ENCODE measurements around the gene NEO1. TPM values are rescaled to one million over a fixed set of nuclear protein-coding genes. Genes with fewer than 3 reads are reported as not detected.
A peak's percentile ranks its signal among the peaks of the same experiment; 100 is the strongest.

NEO1 gene
- total RNA-seq, 1 donor from 2014 or later: 30.3 TPM

- no peak for FAIRE-seq
- Histone ChIP-seq H3K27me3 (ENCODE audit: insufficient read depth, low read length) (peaks cover 12% of the 10 kb centered on the region), H4K20me1 (ENCODE audit: insufficient read depth, low read length) (no peaks in the 10 kb centered on the region), H2AFZ (ENCODE audit: low read depth, low read length) (no peak overlapping the region), H3K79me2 (ENCODE audit: insufficient read depth, low read length) (no peaks in the 10 kb centered on the region), H3K9me3 (ENCODE audit: insufficient read depth, low read depth, low read length) (no peaks in the 10 kb centered on the region), H3K4me3 (ENCODE audit: insufficient read depth, low read depth, low read length) (no peak overlapping the region), H3K9ac (ENCODE audit: low read length) (no peak overlapping the region), H3K4me1 (ENCODE audit: insufficient read depth, low read length) (peaks cover under 1% of the 10 kb centered on the region), H3K4me2 (ENCODE audit: low read length) (no peak overlapping the region), H3K27ac (ENCODE audit: low read depth, low read length) (no peak overlapping the region), H3K36me3 (ENCODE audit: insufficient read depth, low read length) (no peaks in the 10 kb centered on the region)
- H3K4me1 Mint-ChIP-seq (ENCODE audit: low read depth, unreplicated experiment): no peaks in the 10 kb centered on the region
- no peak overlapping the region for H3K27ac Mint-ChIP-seq (ENCODE audit: unreplicated experiment)
- TF ChIP-seq EZH2 (IDR thresholded peaks at IDR 0.05; ENCODE audit: insufficient read depth, low read length) (no peak), CTCF (IDR thresholded peaks at IDR 0.05; ENCODE audit: insufficient read depth, low read depth, low read length) (no peak)
- no peak for DNase-seq (ENCODE audit: low read depth)
- no peaks in the 10 kb centered on the region for H3K9me3 Mint-ChIP-seq (ENCODE audit: unreplicated experiment)
- no peaks in the 10 kb centered on the region for H3K36me3 Mint-ChIP-seq (ENCODE audit: low read depth, unreplicated experiment)
- no peak overlapping the region for H3K4me3 Mint-ChIP-seq (ENCODE audit: unreplicated experiment)
- no peaks in the 10 kb centered on the region for H3K27me3 Mint-ChIP-seq (ENCODE audit: low read depth, unreplicated experiment)
Measured at GRCh38 chr15:73046073-73046472, 6.2 kb upstream of the NEO1 start.

- H3K27ac Mint-ChIP-seq (ENCODE audit: unreplicated experiment): no peak overlapping the region
- peaks cover 1% of the 10 kb centered on the region for H3K4me1 Mint-ChIP-seq (ENCODE audit: low read depth, unreplicated experiment)
- Histone ChIP-seq H3K9ac (ENCODE audit: low read length) (no peak overlapping the region), H3K36me3 (ENCODE audit: insufficient read depth, low read length) (no peaks in the 10 kb centered on the region), H3K27ac (ENCODE audit: low read depth, low read length) (no peak overlapping the region), H3K9me3 (ENCODE audit: insufficient read depth, low read depth, low read length) (no peaks in the 10 kb centered on the region), H3K4me2 (ENCODE audit: low read length) (no peak overlapping the region), H3K4me1 (ENCODE audit: insufficient read depth, low read length) (peaks cover 4% of the 10 kb centered on the region), H4K20me1 (ENCODE audit: insufficient read depth, low read length) (no peaks in the 10 kb centered on the region), H3K27me3 (ENCODE audit: insufficient read depth, low read length) (peaks cover 12% of the 10 kb centered on the region), H3K79me2 (ENCODE audit: insufficient read depth, low read length) (no peaks in the 10 kb centered on the region), H3K4me3 (ENCODE audit: insufficient read depth, low read depth, low read length) (no peak overlapping the region), H2AFZ (ENCODE audit: low read depth, low read length) (no peak overlapping the region)
- H3K36me3 Mint-ChIP-seq (ENCODE audit: low read depth, unreplicated experiment): no peaks in the 10 kb centered on the region
- no peaks in the 10 kb centered on the region for H3K27me3 Mint-ChIP-seq (ENCODE audit: low read depth, unreplicated experiment)
- no peaks in the 10 kb centered on the region for H3K9me3 Mint-ChIP-seq (ENCODE audit: unreplicated experiment)
- FAIRE-seq (no peak), DNase-seq (ENCODE audit: low read depth) (no peak)
- H3K4me3 Mint-ChIP-seq (ENCODE audit: unreplicated experiment): peak overlapping the region; percentile 0
- TF ChIP-seq CTCF (IDR thresholded peaks at IDR 0.05; ENCODE audit: insufficient read depth, low read depth, low read length) (no peak), EZH2 (IDR thresholded peaks at IDR 0.05; ENCODE audit: insufficient read depth, low read length) (no peak)
Measured at GRCh38 chr15:73047882-73048281, 4.4 kb upstream of the NEO1 start.

GRCh38 chr15:73048624-73049295 is 3.5 kb upstream of the NEO1 start:
- DNase-seq (ENCODE audit: low read depth) (no peak), FAIRE-seq (no peak)
- Mint-ChIP-seq H3K36me3 (ENCODE audit: low read depth, unreplicated experiment) (no peaks in the 10 kb centered on the region), H3K9me3 (ENCODE audit: unreplicated experiment) (no peaks in the 10 kb centered on the region), H3K27me3 (ENCODE audit: low read depth, unreplicated experiment) (no peaks in the 10 kb centered on the region), H3K27ac (ENCODE audit: unreplicated experiment) (no peak overlapping the region), H3K4me1 (ENCODE audit: low read depth, unreplicated experiment) (peaks cover 1% of the 10 kb centered on the region), H3K4me3 (ENCODE audit: unreplicated experiment) (no peak overlapping the region)
- Histone ChIP-seq H3K79me2 (ENCODE audit: insufficient read depth, low read length) (no peaks in the 10 kb centered on the region), H3K4me3 (ENCODE audit: insufficient read depth, low read depth, low read length) (no peak overlapping the region), H3K4me2 (ENCODE audit: low read length) (no peak overlapping the region), H3K27ac (ENCODE audit: low read depth, low read length) (no peak overlapping the region), H2AFZ (ENCODE audit: low read depth, low read length) (no peak overlapping the region), H3K9me3 (ENCODE audit: insufficient read depth, low read depth, low read length) (no peaks in the 10 kb centered on the region), H4K20me1 (ENCODE audit: insufficient read depth, low read length) (no peaks in the 10 kb centered on the region), H3K36me3 (ENCODE audit: insufficient read depth, low read length) (no peaks in the 10 kb centered on the region), H3K4me1 (ENCODE audit: insufficient read depth, low read length) (peaks cover 9% of the 10 kb centered on the region), H3K9ac (ENCODE audit: low read length) (no peak overlapping the region), H3K27me3 (ENCODE audit: insufficient read depth, low read length) (peaks cover 12% of the 10 kb centered on the region)
- no peak for TF ChIP-seq EZH2 (IDR thresholded peaks at IDR 0.05; ENCODE audit: insufficient read depth, low read length)
- TF ChIP-seq CTCF (IDR thresholded peaks at IDR 0.05; ENCODE audit: insufficient read depth, low read depth, low read length): no peak
